HUES48 (cell line): Measurements from ENCODE around the gene CTU2.

Source experiments
- H3K27ac ChIP-seq: one replicate; pipeline ENCODE4 v1.7.0; 2013; ENCODE audit warnings: low read depth, low read length, inconsistent platforms
- H3K27me3 ChIP-seq: 2 replicates; pipeline ENCODE4 v1.6.1; 2013; ENCODE audit warnings: mild to moderate bottlenecking, low read length; ENCODE audit not compliant: control insufficient read depth, insufficient read depth
- H3K36me3 ChIP-seq: 2 replicates; pipeline ENCODE4 v1.6.1; 2013; ENCODE audit warnings: low read length; ENCODE audit not compliant: control insufficient read depth, insufficient read depth
- H3K4me1 ChIP-seq: 2 replicates; pipeline ENCODE4 v1.6.1; 2013; ENCODE audit warnings: mild to moderate bottlenecking, low read length; ENCODE audit not compliant: control insufficient read depth, insufficient read depth
- H3K4me3 ChIP-seq: 2 replicates; pipeline ENCODE4 v1.5.1; 2013; ENCODE audit warnings: mild to moderate bottlenecking, low read depth, low read length
- H3K9ac ChIP-seq: 2 replicates; pipeline ENCODE4 v1.6.1; 2013; ENCODE audit warnings: mild to moderate bottlenecking, low read depth, low read length, moderate library complexity
- H3K9me3 ChIP-seq: 2 replicates; pipeline ENCODE4 v1.6.1; 2013; ENCODE audit warnings: low read length; ENCODE audit not compliant: control insufficient read depth, insufficient read depth

CTU2 gene

DNA sequence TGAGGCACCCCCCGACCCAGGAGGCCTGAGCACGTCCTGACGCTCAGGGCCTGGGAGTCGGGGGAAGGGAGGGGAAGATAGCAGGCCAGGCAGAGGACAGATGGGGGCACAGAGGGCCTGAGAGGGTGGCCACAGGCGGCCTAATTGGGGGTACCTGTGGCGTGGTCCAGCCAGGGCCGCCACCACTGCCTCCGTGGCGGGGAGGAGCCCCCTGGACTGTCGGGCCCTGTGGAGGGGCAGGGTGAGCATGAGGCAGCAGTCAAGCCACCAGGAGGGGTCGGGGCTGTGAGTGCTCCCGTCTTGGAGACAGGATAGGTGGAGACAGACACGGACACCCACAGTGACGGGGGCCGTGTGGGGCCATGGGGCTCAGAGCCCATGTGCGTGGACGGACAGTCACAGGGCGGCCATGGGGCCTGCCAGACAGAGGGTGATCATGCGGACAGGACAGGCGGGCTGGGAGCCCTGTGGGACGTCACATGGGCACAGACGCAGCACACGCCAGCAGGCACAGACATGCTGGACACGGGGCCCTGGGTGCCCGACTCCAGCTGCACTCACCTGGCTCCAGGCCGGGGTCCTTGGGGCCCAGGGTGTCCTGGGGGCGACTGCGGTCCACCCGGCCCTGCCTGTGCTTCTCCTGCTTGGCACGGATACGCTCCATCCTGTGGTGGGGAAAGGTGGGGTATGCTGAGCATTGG lies 18.7 kb downstream of the CTU2 start:
- H3K4me3 ChIP-seq = no peak overlapping the region
- no peak overlapping the region for H3K9ac ChIP-seq
- H3K9me3 ChIP-seq = no peaks in the 10 kb centered on the region
- H3K27ac ChIP-seq = no peak overlapping the region
- no peaks in the 10 kb centered on the region for H3K4me1 ChIP-seq
- peaks cover 37% of the 10 kb centered on the region for H3K36me3 ChIP-seq
- no peaks in the 10 kb centered on the region for H3K27me3 ChIP-seq

DNA sequence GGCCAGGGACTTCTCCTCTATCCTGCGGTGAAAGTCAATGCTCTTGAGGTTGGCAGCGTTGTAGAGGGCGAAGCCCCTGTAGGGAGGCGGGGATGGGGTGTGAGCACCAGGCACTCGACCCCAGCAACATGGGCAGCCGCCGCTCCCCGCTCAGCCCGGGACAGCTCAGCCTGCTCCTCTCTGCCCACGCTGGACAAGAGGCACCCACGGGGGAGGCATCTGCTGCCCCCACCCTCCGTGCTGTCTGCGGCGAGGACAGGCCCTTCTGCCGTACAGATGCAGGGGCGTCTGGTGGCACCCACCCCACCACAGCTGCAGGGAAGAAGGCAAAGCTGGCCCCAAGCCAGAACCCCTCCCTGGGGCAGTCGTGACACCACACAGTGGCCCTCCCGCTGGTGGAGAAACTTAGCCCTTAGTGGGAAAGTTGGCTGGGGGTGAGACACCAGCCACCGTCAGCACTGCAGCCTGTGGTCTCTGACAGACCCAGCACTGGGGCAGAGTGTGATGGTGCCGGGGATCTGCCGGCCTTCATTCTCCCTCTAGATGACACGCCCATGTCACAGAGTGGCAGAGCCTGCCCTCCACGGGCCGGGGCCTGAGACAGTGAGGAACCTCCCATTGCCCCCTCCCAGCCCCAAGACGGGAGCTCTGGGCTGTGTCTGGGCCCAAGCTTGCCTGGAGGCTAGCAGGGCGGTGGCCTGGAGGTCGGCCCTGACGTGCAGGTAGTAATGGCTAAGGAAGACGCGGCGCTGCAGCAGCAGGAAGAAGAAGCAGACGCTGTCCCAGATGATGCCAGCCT lies 19.5 kb downstream of the CTU2 start:
- peaks cover 32% of the 10 kb centered on the region for H3K36me3 ChIP-seq
- no peaks in the 10 kb centered on the region for H3K4me1 ChIP-seq
- H3K9me3 ChIP-seq = no peaks in the 10 kb centered on the region
- no peak overlapping the region for H3K27ac ChIP-seq
- no peak overlapping the region for H3K9ac ChIP-seq
- H3K27me3 ChIP-seq = no peaks in the 10 kb centered on the region
- no peak overlapping the region for H3K4me3 ChIP-seq

DNA sequence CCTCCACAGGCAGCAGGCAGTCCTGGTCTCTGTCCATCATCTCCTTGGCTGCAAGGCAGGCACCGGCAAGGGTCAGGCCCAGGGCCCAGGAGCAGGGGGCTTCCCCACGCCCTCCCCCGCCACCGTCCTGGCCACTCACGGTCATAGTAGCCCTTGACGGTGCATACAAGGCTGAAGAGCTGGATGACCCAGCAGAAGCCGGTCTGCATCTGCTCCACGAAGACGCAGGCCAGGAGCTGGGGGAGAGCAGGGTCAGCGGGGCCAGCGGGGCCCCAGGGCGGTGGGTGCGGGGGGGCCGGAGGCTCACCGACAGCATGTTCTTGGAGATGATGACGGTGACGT lies 20.1 kb downstream of the CTU2 start:
- Histone ChIP-seq H3K36me3 (peaks cover 29% of the 10 kb centered on the region), H3K4me3 (no peak overlapping the region), H3K27me3 (no peaks in the 10 kb centered on the region), H3K9ac (no peak overlapping the region), H3K4me1 (no peaks in the 10 kb centered on the region), H3K9me3 (no peaks in the 10 kb centered on the region), H3K27ac (no peak overlapping the region)

DNA sequence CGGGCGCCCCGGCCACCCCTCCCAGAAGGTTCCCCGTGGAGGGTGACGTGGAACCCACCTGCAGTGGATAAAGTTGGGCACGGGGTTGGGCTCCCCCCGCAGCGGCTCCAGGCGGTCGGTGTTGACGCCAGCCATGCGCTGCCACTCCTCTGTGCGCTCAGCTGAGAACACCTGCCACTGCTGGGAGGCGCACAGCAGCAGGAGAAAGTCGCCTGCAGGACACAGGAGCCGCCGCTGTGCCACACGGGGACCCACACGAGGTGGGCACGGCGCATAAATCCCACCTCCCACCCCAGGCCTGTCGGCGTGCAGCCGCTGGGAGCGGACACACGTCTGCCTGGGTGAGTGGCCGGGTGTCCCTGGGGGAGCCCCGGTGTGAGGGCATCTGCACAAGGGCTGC lies 20.7 kb downstream of the CTU2 start:
- Histone ChIP-seq H3K4me3 (no peak overlapping the region), H3K9ac (no peak overlapping the region), H3K27me3 (no peaks in the 10 kb centered on the region), H3K36me3 (peaks cover 29% of the 10 kb centered on the region), H3K27ac (no peak overlapping the region), H3K4me1 (no peaks in the 10 kb centered on the region), H3K9me3 (no peaks in the 10 kb centered on the region)

DNA sequence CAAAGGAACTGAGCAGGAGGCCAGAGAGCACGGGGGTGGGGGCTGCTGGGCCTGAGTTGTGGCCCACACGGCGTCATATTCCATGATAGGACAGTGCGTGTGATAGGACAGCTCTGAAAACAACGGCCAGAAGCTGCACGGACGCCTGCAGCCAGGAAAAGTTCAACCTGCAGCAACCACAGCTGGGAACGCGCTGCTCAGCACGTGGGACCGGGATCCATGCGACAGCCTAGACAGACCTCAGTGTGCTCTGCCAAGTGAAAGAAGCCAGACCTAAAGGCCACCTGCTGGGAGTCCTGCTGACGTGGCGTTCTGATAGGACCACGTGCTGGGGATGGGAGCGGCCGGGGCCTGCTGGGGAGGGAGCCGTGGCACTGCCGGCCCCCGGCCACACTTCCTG lies 21.6 kb downstream of the CTU2 start:
- Histone ChIP-seq H3K27ac (no peak overlapping the region), H3K4me3 (no peak overlapping the region), H3K36me3 (peaks cover 25% of the 10 kb centered on the region), H3K9me3 (no peaks in the 10 kb centered on the region), H3K27me3 (no peaks in the 10 kb centered on the region), H3K9ac (no peak overlapping the region), H3K4me1 (no peaks in the 10 kb centered on the region)

DNA sequence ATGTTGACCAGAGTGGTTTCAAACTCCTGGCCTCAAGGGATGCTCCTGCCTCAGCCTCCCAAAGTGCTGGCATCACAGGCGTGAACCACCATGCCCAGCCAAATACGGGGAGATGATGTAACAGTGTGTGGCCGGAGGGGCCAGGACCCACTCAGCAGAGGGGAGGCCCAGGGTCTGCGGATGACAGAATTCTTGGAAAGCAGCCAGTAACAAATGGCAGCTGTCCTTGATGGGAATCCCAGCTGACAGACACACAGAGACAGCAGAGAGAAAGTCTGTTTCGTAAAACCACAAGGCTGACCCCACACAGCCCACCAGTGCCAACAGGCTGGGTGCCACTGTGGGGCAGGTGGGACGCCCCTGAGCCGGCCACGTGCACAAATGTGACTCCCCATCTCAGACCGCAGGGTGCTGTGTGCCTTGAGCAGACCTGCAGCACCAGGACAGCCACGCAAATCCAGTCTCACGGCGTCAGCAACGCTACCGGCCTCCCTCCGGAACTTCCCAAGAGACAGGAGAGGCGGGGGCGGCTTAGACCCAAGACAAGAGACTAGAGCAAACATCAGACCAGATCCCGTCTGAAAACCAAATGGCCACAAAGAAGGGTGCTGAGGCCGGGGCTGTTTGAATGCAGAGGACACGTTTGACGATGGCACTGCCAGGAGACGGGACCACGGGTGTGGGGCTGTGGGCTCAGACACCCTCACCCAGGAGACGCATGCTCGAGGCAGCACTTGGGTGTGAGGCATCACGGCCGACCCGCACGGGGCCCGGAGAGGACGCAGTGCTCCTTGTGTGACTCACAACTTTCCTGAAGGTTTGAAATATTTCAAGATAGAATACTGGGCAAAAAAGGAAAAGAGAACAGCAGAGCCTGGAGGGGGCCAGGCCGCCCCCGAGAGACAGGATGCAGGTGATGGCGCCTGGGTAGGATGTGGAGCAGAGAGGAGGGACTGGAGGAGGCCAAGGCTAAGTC lies 24.6 kb downstream of the CTU2 start:
- Histone ChIP-seq H3K9me3 (no peaks in the 10 kb centered on the region), H3K4me1 (no peaks in the 10 kb centered on the region), H3K27me3 (no peaks in the 10 kb centered on the region), H3K27ac (no peak overlapping the region), H3K36me3 (peaks cover 23% of the 10 kb centered on the region), H3K4me3 (no peak overlapping the region), H3K9ac (no peak overlapping the region)

DNA sequence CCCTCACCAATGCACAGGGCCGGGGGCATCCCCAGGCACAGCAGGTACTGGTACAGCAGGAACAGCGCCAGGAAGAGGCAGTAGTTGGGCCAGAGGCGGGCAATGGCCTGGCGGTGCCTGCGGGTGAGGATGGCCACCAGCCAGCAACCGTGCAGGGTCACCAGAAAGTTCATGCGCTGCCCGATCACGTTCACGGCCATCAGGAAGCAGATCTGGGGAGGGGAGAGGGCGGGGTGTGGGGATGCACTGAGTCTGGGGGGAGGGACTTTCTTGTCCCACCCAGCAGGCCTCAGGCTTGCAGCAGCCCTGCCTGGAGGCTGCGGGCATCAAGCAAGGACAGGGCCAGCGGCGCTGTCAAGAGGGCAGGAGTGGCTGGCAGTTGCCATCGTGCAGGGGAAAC lies 25.4 kb downstream of the CTU2 start:
- H3K4me3 ChIP-seq = no peak overlapping the region
- no peak overlapping the region for H3K27ac ChIP-seq
- H3K36me3 ChIP-seq = peaks cover 22% of the 10 kb centered on the region

DNA sequence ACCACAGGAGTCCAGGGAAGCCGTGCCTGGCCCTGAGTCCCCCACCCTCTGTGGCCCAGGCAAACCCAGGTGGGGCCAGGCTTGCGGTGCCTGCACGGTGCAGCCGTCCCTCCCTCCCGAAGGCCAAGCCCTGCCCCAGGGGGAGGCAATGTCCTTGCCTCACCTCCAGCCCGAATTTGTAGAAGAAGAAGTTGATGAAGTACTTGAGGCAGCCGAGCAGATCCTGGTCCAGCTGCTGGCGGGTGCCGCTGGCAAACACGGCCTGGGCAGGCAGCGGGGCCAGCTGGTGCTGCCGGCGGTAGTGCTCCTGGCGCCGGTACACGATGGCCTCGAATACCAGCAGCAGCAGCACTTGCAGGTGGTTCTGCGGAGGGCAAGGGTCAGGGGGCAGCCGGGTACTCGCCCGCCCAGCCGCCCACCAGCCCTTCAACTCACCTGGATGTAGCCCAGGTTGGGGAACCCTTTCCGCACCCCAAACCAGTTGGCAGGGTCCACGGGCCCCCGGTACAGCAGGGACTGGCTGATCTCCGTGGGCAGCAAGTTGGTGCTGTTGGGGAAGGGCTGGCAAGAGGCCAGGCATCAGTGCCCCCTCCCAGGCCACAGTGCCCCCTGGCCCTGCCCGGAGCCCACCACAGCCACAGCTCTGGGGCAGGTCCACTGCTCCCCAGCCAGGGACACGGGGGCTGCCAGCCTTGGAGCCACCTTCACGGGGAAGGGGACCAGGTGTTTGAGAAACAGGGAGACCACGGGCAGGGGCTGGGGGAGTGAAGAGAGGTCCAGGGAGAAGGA lies 26.1 kb downstream of the CTU2 start:
- no peak overlapping the region for H3K27ac ChIP-seq
- no peaks in the 10 kb centered on the region for H3K27me3 ChIP-seq
- no peak overlapping the region for H3K9ac ChIP-seq

More for the DNA sequence above, 25.4 kb downstream of the CTU2 start:
- Histone ChIP-seq H3K9me3 (no peaks in the 10 kb centered on the region), H3K4me1 (no peaks in the 10 kb centered on the region), H3K9ac (no peak overlapping the region), H3K27me3 (no peaks in the 10 kb centered on the region)

DNA sequence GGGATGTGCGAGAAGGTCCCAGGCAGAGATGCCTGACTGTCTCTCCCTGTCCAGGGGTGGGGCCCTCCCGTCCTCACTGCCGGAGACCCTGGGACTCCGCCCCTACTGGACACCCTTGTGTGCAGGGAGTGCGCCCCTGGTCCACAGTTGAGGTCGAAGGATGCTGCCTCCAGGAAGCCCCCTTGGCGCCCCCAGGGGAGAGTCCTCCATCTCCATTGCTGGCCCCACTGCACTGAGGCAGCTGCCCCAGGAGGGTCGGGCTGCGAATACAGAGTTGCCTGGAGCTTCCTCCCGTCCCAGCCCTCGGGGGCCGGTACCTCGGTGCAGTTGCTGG lies 26.6 kb downstream of the CTU2 start:
- Histone ChIP-seq H3K36me3 (peaks cover 15% of the 10 kb centered on the region; the same call in 1 of the 2 replicates), H3K27me3 (no peaks in the 10 kb centered on the region), H3K9ac (no peak overlapping the region), H3K9me3 (no peaks in the 10 kb centered on the region), H3K27ac (no peak overlapping the region), H3K4me1 (no peaks in the 10 kb centered on the region), H3K4me3 (no peak overlapping the region)

More for the DNA sequence above, 26.1 kb downstream of the CTU2 start:
- H3K4me3 ChIP-seq = no peak overlapping the region
- no peaks in the 10 kb centered on the region for H3K9me3 ChIP-seq
- H3K36me3 ChIP-seq = peaks cover 20% of the 10 kb centered on the region; the same call in 1 of the 2 replicates
- no peaks in the 10 kb centered on the region for H3K4me1 ChIP-seq

DNA sequence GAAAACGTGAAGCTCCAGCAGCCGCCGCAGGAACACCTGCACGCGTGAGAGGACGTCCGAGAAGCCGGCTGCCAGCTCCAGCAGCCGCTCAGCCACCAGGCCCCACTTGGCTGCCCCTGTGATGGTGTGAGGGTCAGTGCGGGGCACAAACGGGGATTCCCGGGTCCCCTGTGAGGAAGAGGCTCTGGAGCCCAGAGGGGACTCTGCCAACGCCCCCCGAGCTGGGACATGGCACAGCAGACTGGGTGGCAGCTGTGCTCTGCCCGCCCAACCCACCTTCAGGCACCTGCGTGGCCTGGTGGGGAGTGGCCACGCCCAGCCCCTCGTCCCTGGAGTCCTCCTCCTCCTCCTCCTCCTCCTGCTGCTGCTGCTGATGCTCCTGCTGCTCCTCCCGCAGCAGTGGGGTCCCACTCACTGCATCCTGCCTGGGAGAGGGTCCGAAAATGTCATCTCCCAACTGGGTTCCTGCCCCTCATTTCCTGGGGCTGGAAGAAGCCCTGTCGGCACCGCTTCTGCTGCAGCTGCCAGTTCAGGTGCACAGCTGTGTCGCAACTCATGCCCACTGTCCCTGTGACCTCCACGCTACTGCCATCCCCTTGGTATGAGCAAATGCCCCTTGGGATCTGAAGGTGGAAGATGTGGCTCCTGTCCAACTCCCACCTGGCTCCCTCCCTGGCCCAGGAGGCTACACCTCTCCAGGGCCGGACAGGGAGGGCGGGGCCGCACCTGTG lies 27.5 kb downstream of the CTU2 start:
- no peak overlapping the region for H3K9ac ChIP-seq
- peaks cover 15% of the 10 kb centered on the region; the same call in 1 of the 2 replicates for H3K36me3 ChIP-seq
- H3K27me3 ChIP-seq = no peaks in the 10 kb centered on the region
- no peak overlapping the region for H3K27ac ChIP-seq
- no peak overlapping the region for H3K4me3 ChIP-seq
- no peaks in the 10 kb centered on the region for H3K4me1 ChIP-seq
- no peaks in the 10 kb centered on the region for H3K9me3 ChIP-seq
